Hypothalamus (tissue), 51 donors: ENCODE measurements around the gene R3HDM2.

ENCODE experiments used
- DNase-seq, 51 donors: peaks; one replicate each; lab custom pipeline; 2025; lab: John Stamatoyannopoulos, UW

The R3HDM2 gene

GRCh38 chr12:57235017-57235727 is 195.7 kb downstream of the R3HDM2 start:
- peak in 1 of 51 donors; percentile 29 for DNase-seq

GRCh38 chr12:57234571-57235016 is 196.2 kb downstream of the R3HDM2 start:
- DNase-seq = no peak

- DNase-seq = no peak
Measured at GRCh38 chr12:57234233-57234570, 196.6 kb downstream of the R3HDM2 start.

- DNase-seq = no peak
Measured at GRCh38 chr12:57233357-57234232, 197.2 kb downstream of the R3HDM2 start.

- no peak for DNase-seq
Measured at GRCh38 chr12:57232156-57232756, 198.6 kb downstream of the R3HDM2 start.

- no peak for DNase-seq
Measured at GRCh38 chr12:57231276-57232021, 199.4 kb downstream of the R3HDM2 start.

- no peak for DNase-seq
Measured at GRCh38 chr12:57230381-57231155, 200.3 kb downstream of the R3HDM2 start.

- DNase-seq = peak; percentile 37 to 92 (median 82)
Measured at GRCh38 chr12:57229634-57230380, 201.0 kb downstream of the R3HDM2 start, which contains the start of gene SHMT2. SHMT2 (plus strand) TSS chr12:57229711; CDS start chr12:57229779, 68 bp downstream.

GRCh38 chr12:57229046-57229633 is 201.7 kb downstream of the R3HDM2 start:
- DNase-seq = no peak

- no peak for DNase-seq
Measured at GRCh38 chr12:57227315-57228115, 203.3 kb downstream of the R3HDM2 start.

GRCh38 chr12:57226588-57227314 is 204.1 kb downstream of the R3HDM2 start:
- no peak for DNase-seq

- DNase-seq = no peak
Measured at GRCh38 chr12:57225680-57226210, 205.1 kb downstream of the R3HDM2 start.

- DNase-seq = peak in 2 of 51 donors; percentile 11 to 24
Measured at GRCh38 chr12:57224973-57225679, 205.7 kb downstream of the R3HDM2 start.

GRCh38 chr12:57224278-57224972 is 206.4 kb downstream of the R3HDM2 start:
- no peak for DNase-seq
